HS-27A (cell line): ENCODE data around the gene TSGA10IP.
"Not testable (repeated sequence)": the region's sequence is repeated elsewhere in the genome, so short reads cannot be mapped to it uniquely, and the experiment has no call there.

Source experiments
- DNase-seq: peaks from one replicate; pipeline ENCODE4 v3.0.0-alpha.2; 2012; ENCODE audit warnings: low read depth, missing footprints

TSGA10IP gene

DNA sequence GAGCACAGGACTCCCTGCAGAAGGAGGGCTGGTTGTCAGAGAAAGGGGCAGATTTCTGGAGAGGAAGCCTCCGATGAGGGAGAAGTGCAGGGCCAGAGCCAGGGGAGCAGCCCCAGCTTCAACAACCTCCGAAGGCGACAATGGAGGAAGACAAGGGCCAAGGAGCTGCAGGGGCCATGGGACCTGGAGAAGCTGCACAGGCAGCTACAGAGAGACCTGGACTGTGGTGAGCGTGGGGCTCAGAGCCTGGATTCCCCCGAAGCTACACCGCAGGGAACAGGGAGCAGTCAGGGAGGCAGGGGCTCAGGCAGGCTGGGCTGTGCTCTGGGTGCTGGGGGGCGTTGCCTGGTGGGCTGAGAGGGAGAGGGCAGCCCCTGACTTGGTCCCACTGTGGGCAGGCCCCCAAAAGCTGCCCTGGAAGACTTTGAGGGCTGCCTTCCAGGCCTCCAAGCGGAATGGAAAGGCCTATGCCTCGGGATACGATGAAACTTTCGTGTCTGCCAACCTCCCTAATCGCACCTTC is 2.4 kb downstream of the TSGA10IP start:
- DNase-seq, result no peak

DNA sequence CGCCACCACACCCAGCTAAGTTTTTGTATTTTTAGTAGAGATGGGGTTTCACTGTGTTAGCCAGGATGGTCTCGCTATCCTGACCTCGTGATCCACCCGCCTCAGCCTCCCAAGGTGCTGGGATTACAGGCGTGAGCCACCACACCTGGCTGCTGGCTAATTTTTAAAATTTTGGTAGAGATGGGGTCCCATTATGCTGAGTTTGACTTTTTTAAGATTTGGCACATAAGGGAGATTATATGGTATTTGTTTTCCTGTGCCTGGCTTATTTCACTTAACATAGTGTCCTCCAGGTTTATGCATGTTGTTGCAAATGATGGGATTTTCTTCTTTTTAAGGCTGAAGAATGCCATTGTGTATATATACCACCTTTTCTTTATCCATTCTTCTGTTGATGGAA is 5.4 kb downstream of the TSGA10IP start:
- DNase-seq, result not testable (repeated sequence)

DNA sequence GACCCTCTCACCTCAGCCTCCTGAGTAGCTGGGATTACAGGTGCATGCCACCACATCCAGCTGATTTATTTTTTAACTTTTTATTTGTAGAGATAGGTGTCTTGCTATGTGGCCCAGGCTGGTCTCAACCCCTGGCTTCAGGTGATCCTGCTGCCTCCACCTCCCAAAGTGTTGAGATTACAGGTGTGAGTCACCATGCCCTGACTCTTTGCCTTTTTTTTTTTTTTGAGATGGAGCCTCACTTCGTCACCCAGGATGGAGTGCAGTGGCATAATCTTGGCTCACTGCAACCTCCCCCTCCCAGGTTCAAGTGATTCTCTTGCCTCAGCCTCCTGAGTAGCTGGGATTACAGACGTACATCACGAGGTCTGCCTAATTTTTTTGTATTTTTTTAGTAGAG is 6.4 kb downstream of the TSGA10IP start:
- DNase-seq, result not testable (repeated sequence)

DNA sequence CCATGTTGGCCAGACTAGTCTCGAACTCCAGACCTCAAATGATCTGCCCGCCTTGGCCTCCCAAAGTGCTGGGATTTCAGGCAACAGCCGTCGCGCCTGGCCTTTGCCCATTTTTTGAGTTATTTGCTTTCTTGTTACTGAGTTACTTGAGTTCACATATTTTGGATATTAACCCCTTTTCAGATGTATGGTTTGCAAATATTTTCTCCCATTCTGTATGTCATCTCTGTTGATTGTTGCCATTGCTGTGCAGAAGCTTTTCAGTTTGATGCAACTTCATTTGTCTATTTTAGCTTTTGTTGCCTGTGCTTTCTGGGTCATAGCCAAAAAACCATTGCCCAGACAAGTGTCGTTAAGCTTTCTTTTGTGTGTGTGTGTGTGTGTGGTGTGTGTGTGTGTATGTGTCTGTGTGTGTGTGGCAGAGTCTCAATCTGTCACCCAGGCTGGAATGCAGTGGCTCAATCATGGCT is 6.8 kb downstream of the TSGA10IP start:
- DNase-seq, result no peak

DNA sequence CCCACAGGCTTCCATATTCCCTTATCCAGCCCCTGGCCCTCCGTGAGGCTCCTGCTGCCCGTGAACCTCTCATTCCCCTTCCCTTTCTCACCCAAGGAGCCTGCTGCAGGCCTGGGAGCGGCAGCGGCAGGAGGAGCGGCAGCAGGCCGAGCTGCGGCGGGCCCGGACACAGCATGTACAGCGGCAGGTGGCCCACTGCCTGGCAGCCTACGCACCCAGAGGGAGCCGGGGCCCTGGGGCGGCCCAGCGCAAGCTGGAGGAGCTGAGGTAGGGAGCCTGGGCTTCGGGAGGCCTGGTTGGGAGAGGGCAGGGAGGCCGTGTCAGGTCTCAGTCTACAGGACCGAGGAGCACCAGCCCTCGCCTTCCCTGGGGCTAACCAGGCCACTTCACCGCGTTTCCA is 8.2 kb downstream of the TSGA10IP start:
- DNase-seq, result no peak

DNA sequence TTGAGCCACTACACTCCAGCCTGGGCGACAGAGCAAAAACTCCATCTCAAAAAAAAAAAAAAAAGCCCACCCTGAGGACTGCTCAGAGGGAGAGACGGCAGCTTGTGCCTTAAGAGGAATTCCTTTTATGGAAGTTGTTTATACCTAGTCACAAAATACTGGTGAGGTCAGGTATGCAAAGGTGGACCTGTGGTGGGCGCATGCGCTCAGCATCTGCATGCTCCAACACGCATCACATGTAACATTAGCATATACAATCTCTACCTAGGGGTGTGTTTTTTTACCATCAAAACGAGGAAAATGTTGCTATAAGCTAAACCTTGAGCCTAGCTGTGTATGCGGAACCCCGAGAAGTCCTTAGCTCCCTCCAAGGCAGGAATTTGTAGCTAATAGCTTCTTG is 9.5 kb downstream of the TSGA10IP start:
- no peak for DNase-seq

DNA sequence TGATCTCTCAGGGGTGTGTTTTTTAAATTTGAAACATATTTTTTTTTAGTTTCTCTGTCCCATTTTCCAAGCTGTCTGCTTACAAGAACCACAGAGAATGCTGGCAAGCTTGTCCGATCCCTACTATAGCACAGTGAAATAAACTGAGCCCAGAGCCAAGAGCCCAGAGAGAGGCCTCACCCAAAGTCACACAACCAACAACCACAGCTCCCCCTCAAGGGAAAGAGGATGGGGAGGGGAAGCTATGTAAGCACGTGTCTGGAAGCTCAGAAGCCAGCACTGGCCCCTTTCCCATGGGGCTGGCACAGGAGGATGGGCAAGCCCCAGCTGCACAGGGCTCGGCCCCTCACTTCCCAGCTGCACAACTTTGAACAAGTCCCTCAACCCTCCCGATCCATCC is 13.0 kb downstream of the TSGA10IP start:
- no peak for DNase-seq

DNA sequence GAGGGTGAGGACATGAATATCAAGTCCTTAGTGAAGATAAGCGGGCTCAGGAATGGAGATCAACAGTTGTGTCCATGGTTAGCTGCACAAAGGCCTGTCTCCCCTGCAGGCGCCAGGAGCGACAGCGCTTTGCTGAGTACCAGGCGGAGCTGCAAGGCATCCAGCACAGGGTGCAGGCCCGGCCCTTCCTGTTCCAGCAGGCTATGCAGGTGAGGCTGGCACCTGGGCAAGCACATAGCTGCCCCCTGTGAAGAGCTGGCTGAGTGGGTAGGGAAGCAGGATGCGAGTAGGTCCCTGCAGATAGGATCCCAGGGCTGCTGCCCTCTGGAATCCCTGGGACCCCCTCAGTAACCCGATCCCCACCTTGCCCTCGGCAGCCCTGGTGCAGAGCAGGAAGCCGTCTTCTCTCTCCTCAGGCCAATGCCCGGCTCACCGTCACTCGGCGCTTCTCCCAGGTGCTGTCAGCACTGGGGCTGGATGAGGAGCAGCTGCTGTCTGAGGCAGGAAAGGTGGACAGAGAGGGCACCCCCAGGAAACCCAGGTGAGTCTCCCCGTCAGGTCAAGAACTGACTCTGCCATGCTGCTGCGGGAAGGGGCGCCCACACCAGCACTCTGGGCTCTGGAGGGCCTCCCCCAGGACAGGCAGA is 13.6 kb downstream of the TSGA10IP start:
- DNase-seq, result no peak

DNA sequence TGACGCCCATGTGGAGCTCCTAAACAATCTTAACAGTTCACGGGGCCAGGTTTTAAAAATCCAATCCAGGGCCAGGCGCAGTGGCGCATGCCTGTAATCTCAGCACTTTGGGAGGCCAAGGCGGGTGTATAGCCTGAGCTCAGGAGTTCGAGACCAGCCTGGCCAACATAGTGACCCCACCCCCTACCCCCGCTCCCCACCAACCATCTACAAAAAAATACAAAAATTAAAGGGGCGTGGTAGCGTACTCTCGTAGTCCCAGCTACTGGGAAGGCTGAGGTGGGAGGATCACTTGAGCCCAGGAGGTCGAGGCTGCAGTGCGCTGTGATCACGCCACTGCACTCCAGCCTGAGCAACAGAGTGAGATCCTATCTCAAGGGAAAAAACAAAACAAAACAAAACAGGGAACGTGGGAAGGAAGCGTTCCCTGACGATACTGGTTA is 15.6 kb downstream of the TSGA10IP start:
- DNase-seq, result no peak

DNA sequence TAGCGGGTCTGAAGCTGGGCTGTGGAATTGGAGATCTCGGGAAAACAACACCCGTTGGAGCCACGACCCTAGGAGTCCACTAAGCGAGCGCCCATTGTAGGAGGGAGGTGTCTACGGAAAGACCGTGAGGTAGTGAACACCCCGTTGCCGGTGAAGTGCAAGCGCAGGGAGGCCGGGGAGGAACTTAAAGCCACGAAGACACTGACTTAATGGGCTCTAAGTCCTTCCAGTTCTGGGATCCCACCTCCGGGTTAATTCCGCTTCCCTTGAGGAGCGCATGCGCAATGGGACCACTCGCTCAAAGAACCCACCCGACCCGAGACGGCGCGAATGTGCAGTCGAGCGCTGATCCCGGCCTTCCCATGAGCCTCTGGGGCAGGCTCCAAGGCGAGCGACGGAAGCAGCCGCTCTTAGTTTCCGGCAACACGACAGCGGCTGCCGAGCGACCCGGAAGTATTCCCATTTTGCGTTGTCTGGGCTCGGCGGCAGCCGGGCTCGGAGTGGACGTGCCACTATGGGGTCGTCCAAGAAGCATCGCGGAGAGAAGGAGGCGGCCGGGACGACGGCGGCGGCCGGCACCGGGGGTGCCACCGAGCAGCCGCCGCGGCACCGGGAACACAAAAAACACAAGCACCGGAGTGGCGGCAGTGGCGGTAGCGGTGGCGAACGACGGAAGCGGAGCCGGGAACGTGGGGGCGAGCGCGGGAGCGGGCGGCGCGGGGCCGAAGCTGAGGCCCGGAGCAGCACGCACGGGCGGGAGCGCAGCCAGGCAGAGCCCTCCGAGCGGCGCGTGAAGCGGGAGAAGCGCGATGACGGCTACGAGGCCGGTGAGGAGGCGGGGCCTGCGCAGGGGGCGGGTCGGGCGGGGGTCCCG is 16.2 kb downstream of the TSGA10IP start, which contains the start of gene SART1:
Gene SART1 (plus strand): TSS at position 468 of the 874 bp plus-strand sequence. CDS start 47 bp downstream, at position 515.
- peak; percentile 96 for DNase-seq

DNA sequence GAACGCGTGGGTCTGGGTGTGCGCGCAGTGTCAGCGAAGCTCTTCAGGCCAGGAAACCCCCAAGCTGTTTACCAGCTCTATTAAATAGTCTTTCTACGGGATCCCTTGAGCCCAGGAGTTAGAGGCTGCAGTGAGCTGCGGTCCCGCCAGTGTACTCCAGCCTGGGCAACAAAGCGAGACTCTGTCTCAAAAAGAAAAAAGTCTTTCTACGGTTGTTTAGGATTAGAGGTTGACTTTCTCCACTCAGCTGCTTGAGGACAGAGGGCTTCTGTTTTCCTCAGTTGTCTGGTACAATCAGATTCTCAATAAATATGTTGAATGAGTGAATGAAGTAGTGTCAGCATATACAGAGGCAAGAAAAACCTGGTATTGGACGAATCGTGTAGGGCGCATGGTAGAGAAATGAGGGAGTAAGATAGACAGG is 16.9 kb downstream of the TSGA10IP start:
- no peak for DNase-seq

DNA sequence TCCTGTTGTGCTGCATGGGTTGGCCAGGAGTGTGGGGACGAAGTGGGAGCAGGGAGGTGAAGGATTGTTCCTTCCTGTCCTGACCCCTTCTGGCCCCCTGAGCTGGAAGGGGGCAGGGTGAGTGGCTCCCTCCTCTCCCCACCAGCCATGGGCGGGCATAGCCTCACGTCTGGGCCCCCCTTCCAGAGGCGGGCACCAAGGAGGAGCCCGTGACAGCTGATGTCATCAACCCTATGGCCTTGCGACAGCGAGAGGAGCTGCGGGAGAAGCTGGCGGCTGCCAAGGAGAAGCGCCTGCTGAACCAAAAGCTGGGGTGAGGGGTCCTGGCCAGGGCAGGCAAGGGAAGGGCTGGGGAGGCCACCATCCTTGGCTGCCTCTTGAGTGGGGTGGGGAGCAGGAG is 19.6 kb downstream of the TSGA10IP start:
- no peak for DNase-seq

DNA sequence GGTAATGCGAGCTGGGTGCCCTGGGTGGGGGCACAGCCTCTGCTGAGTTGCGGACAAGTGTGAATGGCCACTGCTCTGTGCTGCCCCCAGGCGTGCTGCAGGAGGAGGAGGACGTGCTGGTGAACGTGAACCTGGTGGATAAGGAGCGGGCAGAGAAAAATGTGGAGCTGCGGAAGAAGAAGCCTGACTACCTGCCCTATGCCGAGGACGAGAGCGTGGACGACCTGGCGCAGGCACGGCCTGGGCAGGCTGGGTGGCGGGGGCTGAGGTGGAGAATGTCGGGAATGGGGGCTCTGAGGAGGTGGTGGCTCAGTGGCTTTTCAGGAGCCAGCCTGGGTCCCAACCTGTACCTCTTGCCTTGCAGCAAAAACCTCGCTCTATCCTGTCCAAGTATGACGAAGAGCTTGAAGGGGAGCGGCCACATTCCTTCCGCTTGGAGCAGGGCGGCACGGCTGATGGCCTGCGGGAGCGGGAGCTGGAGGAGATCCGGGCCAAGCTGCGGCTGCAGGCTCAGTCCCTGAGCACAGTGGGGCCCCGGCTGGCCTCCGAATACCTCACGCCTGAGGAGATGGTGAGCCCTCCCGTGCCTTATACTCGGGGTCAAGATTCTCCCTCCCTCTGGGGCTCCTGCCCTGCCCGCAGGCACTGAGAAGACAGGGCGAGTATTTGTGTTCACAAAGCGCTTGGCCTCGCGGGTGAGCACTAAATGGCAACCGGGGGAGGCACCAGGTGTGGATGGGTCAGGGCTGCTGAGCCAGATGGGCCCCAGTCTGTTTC is 20.9 kb downstream of the TSGA10IP start:
- no peak for DNase-seq

DNA sequence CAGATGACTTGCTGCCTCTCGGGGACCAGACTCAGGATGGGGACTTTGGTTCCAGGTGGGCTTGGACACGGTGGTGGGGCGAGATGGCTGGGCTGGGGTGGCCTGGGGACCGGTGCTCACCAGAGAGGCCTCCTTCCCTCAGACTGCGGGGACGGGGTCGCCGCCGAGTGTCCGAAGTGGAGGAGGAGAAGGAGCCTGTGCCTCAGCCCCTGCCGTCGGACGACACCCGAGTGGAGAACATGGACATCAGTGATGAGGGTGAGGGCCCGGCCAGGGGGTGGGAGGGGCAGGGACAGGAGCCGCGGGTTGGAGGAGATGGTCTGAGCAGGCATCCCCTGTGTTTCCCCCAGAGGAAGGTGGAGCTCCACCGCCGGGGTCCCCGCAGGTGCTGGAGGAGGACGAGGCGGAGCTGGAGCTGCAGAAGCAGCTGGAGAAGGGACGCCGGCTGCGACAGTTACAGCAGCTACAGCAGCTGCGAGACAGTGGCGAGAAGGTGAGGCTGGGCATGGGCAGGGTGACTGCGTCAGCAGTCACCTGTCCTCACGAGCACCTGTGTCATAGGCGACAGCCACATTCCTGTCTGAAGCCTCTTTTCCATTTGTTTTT is 22.2 kb downstream of the TSGA10IP start:
- no peak for DNase-seq

DNA sequence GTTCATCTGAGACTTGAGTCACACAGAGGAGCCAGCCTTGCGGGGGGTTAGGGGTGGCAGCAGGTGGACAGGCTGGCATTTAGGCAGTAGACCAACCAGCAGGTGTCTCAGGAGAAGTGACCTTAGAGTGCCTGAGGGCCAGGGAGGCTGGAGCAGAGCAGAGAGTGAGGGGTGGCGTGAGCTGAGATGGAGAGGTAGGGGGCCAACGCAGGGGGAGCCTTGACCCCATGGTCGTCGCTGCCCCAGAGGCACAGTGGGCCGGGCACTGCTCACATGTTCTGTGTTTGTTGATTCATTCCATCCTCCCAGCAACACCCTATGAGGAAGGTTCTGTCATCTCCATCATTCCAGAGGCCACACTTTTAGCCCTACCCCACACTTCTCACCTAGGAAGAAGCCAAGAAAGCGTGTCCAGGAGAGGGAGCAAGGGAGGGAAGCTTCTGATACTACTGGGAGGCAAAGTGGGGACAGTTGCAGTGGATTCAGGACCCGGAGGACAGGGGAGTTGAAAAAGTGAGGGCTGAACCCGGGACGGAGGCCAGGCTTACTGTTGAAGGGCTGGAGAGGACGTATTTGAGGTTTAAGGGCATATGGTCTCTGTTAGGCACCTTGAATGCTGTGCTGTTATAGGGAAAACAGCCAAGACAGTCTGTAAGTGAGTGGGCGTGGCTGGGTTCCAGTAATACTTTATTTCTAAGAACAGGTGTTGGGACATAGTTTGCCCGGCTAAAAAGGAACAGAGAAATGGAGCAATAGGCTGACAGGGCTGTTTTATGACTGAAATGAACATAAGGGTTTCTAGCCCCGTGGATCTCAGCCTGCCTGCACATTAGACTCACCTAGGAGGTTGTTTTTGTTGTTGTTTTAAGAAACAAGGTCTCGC is 23.6 kb downstream of the TSGA10IP start:
- no peak for DNase-seq

DNA sequence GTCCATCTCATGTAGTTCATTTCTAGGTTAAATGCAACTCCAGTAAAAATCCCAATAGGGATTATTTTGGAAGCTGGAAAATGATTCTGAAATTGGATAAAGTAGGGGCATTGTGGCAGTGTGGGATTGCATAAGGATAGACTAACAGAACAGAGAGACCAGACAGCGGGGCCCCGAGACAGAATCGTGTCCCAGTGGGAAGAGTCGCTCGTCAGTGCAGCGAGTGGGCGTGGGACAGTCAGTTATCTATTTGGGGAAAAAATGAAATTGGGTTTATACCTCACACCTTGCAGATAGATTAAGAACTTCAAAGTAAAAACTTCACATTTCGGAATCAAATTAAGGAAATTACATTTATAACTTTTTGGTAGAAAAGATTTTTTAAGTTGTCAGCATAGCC is 26.8 kb downstream of the TSGA10IP start:
- DNase-seq, result no peak

DNA sequence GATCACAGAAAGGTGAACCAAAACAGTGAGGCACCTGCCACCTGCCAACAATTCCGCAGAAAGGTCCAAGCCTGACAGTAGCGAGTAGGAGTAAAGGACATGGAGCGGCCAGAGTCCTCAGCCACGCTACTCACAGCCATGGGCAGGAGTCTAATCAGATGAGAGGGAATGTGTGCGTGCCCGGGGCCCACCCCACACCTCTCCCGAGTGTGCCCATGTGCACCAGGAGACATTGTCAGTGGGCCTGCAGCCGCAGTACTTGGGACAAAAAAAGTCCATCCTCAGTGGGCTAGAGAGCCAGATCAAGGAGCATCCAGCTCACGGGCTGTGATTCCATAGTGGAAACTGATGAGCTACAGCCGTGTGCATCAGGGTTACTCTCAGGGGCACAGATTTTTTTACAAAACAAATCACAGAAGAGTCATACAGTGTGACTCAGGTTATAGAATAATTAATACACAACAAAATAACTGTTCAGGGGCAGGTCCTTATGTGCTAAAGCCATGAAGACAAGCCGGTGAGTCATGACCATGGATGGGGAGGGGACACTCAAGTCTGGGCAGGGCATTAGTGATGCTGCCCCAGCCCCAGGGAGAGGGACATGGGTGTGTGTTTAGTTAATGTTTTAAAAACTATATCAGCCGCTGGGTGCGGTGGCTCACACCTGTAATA is 28.3 kb downstream of the TSGA10IP start:
- DNase-seq, result no peak

DNA sequence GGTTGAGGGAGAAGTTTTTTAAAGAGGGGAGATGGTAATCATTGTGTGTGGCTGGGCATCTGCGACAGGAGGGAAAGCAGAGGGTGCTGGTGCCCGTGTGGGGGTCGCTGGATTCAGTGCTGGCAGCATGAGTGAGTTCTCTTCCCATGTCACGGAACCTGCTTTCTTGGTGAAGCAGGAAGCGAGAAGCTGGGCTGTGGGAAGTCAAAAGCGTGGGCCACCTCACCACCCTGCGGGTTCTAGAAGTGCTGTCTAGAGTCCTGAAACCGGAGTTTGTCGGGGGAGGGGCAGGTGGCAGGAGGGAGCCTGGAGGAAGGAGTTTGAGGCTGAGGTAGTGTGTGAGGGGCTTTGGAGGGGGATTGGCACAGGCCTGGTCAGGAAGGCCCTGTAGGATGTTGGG is 30.5 kb downstream of the TSGA10IP start:
- DNase-seq, result no peak

DNA sequence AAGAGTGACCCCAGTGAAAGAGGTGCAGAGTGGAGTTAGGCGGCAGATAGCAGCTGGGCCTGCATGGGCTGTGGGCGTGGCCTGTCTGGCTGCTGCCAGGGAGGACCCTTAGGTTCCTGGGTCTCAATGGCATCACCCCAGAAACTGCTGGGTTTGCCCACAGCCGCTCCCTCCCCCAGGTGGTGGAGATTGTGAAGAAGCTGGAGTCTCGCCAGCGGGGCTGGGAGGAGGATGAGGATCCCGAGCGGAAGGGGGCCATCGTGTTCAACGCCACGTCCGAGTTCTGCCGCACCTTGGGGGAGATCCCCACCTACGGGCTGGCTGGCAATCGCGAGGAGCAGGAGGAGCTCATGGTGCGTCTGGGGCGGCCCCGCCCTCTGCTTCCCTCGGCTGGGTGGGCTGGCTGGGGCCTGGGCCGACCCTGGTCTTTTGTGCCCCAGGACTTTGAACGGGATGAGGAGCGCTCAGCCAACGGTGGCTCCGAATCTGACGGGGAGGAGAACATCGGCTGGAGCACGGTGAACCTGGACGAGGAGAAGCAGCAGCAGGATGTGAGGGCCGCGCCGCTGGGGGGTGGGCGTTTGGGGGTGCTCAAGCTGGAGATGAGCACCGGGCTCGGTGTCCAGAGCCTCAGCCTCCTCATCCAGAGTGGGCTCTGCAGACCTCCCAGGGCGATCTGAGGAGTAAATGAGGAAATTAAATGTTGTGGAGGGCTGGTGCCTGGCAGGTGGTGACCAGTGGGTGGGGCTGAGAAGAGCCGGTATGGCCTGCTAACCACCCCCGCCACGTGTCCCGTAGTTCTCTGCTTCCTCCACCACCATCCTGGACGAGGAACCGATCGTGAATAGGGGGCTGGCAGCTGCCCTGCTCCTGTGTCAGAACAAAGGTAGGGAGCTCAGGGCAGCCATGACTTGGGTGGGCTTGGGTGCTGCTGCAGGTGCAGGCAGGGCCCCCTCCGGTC is 31.2 kb downstream of the TSGA10IP start:
- no peak for DNase-seq
